ENCODE results near the gene RASSF8.

Gene RASSF8

GRCh38 chr12:25994901-25995625 is 36.6 kb downstream of the RASSF8 start:
- no peak for DNase-seq

DNA sequence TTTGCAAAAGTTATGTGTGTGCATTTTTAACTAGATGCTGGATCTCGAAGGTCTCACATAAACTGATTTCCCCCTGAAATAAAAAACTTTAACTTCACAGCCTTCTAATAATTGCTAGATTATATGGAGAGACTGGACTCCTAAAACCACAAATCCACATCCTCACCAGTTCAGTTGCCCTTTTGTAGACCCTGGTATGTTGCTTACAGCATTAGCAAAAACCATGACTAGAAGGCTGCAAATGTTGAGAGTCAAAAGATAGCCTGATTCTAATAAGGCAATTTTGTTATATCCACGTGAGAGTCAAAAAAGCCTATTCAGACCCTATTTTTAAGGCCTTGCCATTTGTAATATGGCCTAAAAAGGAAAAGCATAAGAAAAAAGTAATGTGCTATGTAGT is 37.4 kb downstream of the RASSF8 start:
- DNase-seq: no peak

GRCh38 chr12:25996677-25997076 is 38.2 kb downstream of the RASSF8 start:
- DNase-seq: no peak

GRCh38 chr12:25997201-25997963 is 38.9 kb downstream of the RASSF8 start:
- DNase-seq: no peak

DNA sequence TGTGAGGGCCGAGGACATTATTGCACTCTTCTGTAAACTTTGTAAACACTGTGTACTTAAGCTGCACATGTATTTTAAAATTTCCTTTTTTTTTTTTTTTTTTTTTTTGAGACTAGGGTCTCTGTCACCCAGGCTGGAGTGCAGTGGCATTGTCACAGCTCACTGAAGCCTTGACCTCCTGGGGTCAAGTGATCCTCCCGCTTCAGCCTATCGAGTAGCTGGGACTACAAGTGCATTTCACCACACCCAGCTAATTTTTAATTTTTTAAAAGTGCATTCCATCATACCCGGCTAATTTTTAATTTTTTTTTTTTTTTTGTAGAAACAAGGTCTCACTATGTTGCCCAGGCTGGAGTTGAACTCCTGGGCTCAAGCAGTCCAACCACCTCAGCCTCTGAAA is 42.4 kb downstream of the RASSF8 start:
- DNase-seq: no peak

- no peak for DNase-seq
Measured at GRCh38 chr12:26001530-26001929, 43.0 kb downstream of the RASSF8 start.

- DNase-seq: no peak
Measured at GRCh38 chr12:26003065-26003464, 44.6 kb downstream of the RASSF8 start.

DNA sequence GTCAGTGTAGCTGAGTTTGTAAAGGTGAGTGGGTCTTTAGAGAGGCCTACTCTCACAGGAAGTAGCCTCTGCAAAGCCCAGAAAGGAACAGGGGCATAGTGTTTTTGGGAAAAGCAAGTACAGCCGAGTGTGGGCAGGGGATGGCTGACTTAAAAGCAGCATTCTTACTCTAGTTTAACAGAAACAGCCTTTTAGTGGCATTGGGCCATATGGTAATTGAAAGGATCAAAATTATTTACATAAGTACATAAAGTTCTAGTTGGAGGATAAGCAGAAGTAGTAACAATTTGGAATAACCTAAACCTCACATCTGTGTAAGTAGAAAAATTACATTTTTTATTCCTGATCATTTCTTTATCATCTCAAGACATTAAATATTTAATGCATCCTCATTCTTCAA is 49.1 kb downstream of the RASSF8 start:
- no peak for DNase-seq

GRCh38 chr12:26009593-26009992 is 51.1 kb downstream of the RASSF8 start:
- no peak for DNase-seq

DNA sequence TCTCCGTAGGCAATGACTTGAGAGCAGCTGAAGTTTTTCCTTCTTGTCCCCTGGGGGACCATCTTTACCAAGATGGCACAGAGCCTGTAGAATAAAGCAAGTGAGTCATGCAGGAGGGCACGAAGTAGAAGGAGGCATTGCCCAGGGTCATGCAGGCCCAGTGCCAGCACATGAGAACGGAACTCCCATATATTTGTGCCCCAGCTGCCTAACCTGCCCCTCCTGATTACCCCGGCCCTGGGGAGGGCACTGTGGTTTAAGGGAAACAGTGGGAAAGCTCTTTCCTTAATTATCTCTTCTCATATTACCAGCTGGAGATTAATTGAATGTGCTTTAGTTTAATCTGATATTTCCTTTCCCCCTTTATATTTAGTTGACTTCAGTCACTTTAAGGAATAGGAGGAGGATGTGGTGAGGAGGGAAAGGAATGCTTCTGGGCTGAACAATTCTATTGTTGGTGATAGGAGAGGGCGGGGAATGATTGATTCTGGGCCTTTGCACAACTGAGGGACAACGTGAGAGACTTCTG is 51.9 kb downstream of the RASSF8 start:
- peak; percentile 56 for DNase-seq

GRCh38 chr12:26011099-26011498 is 52.6 kb downstream of the RASSF8 start:
- no peak for DNase-seq

DNA sequence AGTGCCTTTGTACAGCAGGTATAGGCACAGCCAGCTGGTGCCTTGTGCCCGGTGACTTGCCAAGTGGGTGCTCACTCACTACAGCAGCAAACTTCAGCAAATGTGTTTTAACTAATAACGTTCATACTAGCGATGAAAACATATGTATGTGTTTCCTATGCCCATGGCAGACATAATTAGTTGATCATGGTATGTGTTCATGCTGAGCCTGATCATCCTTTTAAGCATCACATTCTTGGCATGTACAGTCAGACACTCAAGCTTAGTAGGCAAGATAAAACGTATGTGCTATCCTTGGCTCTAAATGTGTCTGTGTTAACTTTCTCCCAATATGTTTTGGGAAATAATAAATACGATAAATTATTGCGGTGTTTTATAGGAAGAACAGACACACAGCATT is 55.6 kb downstream of the RASSF8 start:
- DNase-seq: no peak

DNA sequence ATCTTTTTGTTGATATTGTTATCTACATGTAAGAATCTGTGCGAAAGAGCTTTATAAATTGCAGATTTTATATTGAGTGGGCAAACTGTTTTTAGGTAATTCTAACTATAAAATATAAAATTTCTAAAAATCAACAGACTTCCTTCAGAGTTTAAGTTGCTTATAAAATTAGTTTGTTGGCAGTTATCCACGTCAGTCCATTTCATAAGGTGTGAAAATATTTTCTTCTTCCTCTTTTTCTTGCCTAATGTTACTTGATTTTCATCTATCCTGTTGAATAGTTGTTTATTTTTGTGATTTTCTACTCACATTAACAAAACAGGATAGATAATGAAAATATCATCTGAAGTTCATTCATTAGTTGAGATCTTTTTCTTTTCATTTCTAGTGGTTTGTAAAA is 58.0 kb downstream of the RASSF8 start:
- DNase-seq: no peak

DNA sequence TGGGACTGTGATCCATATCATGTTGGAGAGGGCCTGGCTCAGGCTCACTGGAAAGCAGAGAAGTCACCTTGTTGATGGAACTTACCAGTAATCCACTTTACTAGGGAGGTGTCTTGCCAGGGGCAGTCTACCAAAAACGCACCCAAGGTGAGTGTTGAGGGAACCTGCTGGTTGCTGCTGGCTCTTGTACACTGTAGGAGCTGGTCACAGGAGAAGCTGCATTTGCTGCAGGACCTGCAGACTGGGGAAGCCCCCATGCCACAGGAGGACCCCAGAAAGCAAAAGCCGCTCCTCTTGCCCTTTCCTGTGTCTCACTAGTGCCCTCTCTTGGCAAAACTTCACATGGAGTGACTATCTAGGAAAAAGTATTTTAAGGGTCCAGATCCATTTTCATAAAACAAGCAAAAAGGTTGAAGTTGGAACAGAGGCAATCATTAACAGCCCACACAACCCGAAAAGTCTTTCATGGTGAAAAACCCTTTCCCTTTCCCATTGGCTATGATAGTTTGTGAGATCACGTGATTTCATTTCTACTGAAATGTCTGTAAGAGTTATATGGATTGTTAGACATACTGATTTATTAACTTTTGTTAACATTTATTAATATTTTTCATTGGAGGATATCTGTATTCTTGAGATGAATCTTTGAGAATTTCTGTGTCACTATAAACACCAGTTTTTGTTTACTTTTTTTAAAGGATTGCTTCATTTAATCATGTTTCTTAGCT is 59.2 kb downstream of the RASSF8 start:
- no peak for DNase-seq

GRCh38 chr12:26018926-26019325 is 60.4 kb downstream of the RASSF8 start:
- DNase-seq: no peak

- no peak for DNase-seq
Measured at GRCh38 chr12:26021534-26021933, 63.1 kb downstream of the RASSF8 start.

GRCh38 chr12:26022043-26022442 is 63.6 kb downstream of the RASSF8 start:
- DNase-seq: no peak

DNA sequence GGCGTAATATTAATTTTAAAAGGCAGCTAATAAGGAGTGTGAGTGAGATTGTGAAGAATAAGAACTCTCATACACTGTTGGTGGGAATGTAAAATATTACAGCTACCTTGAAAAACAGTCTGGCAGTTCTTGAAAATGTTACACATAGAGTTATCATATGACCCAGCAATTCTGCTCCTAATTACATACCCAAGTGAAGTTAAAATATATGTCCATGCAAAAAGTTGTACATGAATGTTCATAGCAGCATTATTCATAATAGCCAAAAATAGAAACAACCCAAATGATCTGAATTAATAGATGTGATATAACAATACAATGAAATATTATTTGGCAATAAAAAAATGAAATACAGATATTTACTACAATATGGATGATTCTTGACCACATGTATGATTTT is 68.2 kb downstream of the RASSF8 start:
- no peak for DNase-seq

GRCh38 chr12:26027401-26027800 is 68.9 kb downstream of the RASSF8 start:
- no peak for DNase-seq

DNA sequence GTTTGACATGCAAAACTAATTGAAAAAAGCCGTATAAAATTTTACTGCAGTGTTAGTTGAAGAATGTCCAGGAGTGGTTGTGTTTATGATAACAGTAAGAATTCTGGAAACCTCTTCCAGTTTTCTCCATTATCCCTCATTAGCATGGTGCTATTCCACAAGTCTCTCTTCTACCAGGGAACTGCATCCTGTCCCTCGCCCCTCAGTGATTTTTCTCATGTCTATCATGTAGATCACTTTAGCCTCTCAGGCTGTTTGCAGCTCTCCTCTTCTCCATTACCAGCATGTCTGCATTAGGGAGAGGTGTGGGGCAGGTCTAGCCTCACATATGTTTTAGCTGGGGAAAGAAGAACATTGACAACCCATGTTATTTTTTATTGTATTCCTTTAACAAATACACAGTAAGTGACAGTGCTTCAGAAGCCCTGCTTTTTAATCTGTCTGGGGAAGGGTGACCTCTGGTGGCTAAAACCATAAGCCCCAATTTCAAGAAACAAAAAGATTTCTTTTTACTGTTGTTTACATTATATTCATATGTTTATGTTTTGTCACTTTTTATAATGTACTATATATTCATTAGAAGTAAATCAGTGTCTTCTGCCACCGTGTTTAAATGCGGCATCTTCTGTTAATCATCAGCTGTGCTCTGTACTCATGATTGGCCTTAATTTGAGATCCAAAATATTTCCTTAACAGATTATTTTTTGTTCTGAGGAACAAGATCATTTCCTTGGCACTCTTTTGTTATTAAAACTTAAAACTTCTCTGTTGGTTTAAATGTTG is 70.7 kb downstream of the RASSF8 start:
- DNase-seq: no peak

DNA sequence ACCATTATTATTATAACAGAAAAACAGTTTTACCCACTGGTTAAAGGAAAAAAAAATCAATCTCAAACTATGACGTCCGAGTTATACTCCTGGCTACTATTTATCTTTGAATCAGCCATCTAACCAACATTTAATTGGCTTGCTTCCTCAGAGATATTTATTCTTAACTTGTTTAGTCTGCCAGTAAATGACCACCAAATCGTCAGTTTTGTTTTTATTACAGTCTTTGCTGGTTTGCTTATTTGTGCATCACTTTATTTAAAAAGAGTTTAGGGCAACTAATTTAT is 71.2 kb downstream of the RASSF8 start:
- no peak for DNase-seq

GRCh38 chr12:26030371-26030770 is 71.9 kb downstream of the RASSF8 start:
- DNase-seq: no peak

DNA sequence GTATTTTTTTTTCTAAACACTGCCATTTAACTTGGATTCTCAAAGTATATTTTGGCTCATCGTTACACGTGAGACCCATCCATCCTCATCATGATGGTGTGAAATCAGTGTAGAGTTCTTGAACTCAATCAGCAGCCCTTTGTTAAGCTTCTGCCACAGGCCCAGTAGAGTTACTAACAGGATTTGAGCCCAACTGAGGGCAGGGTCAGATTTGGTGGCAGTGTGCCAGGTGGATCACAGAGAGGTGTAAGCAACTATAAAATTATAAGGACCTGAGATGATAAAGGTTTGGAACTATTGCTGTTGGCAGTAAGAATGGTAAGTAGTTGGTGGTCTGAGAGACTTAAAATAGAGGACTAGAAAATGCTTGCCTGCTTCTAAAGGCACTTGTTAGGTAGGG is 72.8 kb downstream of the RASSF8 start:
- no peak for DNase-seq
